GM12878 (cell line): ENCODE data around the gene SLC12A1.

Source experiments
- JUND ChIP-seq: IDR thresholded peaks from 2 replicates; pipeline ENCODE4 v1.6.1; 2012; ENCODE audit warnings: low read depth, mild to moderate bottlenecking, low read length, improper control_type of control experiment, moderate library complexity
- NFIC ChIP-seq: IDR thresholded peaks from 2 replicates; pipeline ENCODE4 v1.6.1; 2012; ENCODE audit warnings: low read depth, mild to moderate bottlenecking, inconsistent platforms, low read length, moderate library complexity
- POLR2AphosphoS5 ChIP-seq: IDR thresholded peaks from 2 replicates; pipeline ENCODE4 v1.6.1; 2011; ENCODE audit warnings: mild to moderate bottlenecking, low read length, inconsistent platforms
- TF ChIP-seq, protein P1 (sequence below), 3 experiments: IDR thresholded peaks in 2 of 3; conservative IDR thresholded peaks in 1 of 3; 2 replicates each; pipeline ENCODE4 v1.5.1; 2011; ENCODE audit warnings: low read depth in 3 of 3, low read length in 3 of 3, mild to moderate bottlenecking in 3 of 3, control low read depth in 2 of 3, moderate library complexity in 2 of 3, inconsistent platforms in 1 of 3, mixed read lengths in 1 of 3; ENCODE audit not compliant: control insufficient read depth in 2 of 3, insufficient read depth in 1 of 3; ENCODE audit errors: extremely low read depth in 1 of 3

- TF ChIP-seq, protein P1, sequence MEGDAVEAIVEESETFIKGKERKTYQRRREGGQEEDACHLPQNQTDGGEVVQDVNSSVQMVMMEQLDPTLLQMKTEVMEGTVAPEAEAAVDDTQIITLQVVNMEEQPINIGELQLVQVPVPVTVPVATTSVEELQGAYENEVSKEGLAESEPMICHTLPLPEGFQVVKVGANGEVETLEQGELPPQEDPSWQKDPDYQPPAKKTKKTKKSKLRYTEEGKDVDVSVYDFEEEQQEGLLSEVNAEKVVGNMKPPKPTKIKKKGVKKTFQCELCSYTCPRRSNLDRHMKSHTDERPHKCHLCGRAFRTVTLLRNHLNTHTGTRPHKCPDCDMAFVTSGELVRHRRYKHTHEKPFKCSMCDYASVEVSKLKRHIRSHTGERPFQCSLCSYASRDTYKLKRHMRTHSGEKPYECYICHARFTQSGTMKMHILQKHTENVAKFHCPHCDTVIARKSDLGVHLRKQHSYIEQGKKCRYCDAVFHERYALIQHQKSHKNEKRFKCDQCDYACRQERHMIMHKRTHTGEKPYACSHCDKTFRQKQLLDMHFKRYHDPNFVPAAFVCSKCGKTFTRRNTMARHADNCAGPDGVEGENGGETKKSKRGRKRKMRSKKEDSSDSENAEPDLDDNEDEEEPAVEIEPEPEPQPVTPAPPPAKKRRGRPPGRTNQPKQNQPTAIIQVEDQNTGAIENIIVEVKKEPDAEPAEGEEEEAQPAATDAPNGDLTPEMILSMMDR (IDR thresholded peaks at IDR 0.05 in 2 of 3, conservative IDR thresholded peaks at IDR 0.05 in 1 of 3; ENCODE audit: control insufficient read depth in 2 of 3, extremely low read depth in 1 of 3, insufficient read depth in 1 of 3, low read depth in 3 of 3, low read length in 3 of 3): no peak
- TF ChIP-seq JUND (no peak), POLR2AphosphoS5 (no peak), NFIC (no peak)
Measured at GRCh38 chr15:48185529-48185928, 20.6 kb upstream of the SLC12A1 start.
